Mucosa of stomach (tissue), 1 donor: ENCODE results near the gene SUCNR1.
"Not testable (repeated sequence)": the region's sequence is repeated elsewhere in the genome, so short reads cannot be mapped to it uniquely, and the experiment has no call there.

ENCODE experiments used
- H3K27me3 ChIP-seq: one replicate; pipeline ENCODE4 v1.7.0; 2013; ENCODE audit warnings: mild to moderate bottlenecking, low read length; ENCODE audit not compliant: control insufficient read depth, insufficient read depth
- H3K36me3 ChIP-seq: one replicate; pipeline ENCODE4 v1.7.0; 2013; ENCODE audit warnings: low read length; ENCODE audit not compliant: control insufficient read depth, insufficient read depth
- H3K4me1 ChIP-seq: one replicate; pipeline ENCODE4 v1.7.0; 2013; ENCODE audit warnings: mild to moderate bottlenecking, low read length; ENCODE audit not compliant: control insufficient read depth, insufficient read depth
- H3K4me3 ChIP-seq: one replicate; pipeline ENCODE4 v1.7.0; 2013; ENCODE audit warnings: low read length
- H3K9ac ChIP-seq: one replicate; pipeline ENCODE4 v1.7.0; 2013; ENCODE audit warnings: mild to moderate bottlenecking, low read length, moderate library complexity
- H3K9me3 ChIP-seq: one replicate; pipeline ENCODE4 v1.7.0; 2013; ENCODE audit warnings: mild to moderate bottlenecking, low read length, moderate library complexity; ENCODE audit not compliant: control insufficient read depth
- donor health status: Pancreatic carcinoma.

Gene SUCNR1

GRCh38 chr3:151873398-151873797, at the start of gene SUCNR1:
SUCNR1 (plus strand) TSS chr3:151873643; CDS start chr3:151879893, 6,250 bp downstream.
- Histone ChIP-seq H3K9me3 (no peaks in the 10 kb centered on the region), H3K4me1 (peaks cover 4% of the 10 kb centered on the region), H3K36me3 (no peaks in the 10 kb centered on the region), H3K4me3 (no peak within 1 kb of the TSS), H3K9ac (no peak within 1 kb of the TSS), H3K27me3 (no peaks in the 10 kb centered on the region)

DNA sequence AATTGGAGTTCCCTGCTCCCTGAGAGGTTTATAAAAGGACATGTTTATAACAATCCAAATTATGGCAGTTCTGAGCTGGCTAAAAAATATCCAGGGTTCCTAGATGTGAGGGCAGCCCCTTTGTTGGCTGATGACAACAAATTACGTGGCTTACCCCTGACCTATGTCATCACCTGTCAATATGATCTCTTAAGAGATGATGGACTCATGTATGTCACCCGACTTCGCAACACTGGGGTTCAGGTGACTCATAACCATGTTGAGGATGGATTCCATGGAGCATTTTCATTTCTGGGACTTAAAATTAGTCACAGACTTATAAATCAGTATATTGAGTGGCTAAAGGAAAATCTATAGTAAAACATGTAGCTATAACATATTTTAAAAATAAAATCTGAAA, 45.6 kb upstream of the SUCNR1 start:
- Histone ChIP-seq H3K27me3 (no peaks in the 10 kb centered on the region), H3K4me1 (no peaks in the 10 kb centered on the region), H3K9ac (no peak overlapping the region), H3K36me3 (no peaks in the 10 kb centered on the region), H3K9me3 (no peaks in the 10 kb centered on the region), H3K4me3 (no peak overlapping the region)

GRCh38 chr3:151835751-151836525, 37.5 kb upstream of the SUCNR1 start:
- Histone ChIP-seq H3K9me3 (no peaks in the 10 kb centered on the region), H3K4me1 (no peaks in the 10 kb centered on the region), H3K9ac (no peak overlapping the region), H3K4me3 (no peak overlapping the region), H3K27me3 (no peaks in the 10 kb centered on the region), H3K36me3 (no peaks in the 10 kb centered on the region)

DNA sequence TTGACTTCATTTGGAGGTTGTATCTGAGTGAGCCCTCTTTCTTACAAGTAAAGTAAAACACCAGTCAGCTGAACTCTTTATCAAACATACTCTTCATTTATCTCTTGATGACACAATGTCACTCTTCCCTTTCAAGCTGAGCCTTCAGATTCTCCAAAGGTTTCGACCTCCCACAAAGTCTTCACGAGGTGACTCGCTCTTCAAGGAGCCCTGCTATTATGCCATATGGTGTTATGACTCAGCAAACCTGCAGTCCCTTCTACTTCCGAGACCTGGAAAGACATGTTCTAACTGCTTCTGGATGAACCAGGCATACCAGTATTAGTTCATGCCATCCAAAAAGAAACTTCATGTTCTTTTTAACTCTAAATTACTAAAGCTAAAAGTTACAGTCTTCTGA, 36.4 kb upstream of the SUCNR1 start:
- no peaks in the 10 kb centered on the region for H3K9me3 ChIP-seq
- H3K27me3 ChIP-seq: no peaks in the 10 kb centered on the region
- no peak overlapping the region for H3K9ac ChIP-seq
- H3K36me3 ChIP-seq: no peaks in the 10 kb centered on the region
- H3K4me3 ChIP-seq: no peak overlapping the region
- no peaks in the 10 kb centered on the region for H3K4me1 ChIP-seq

DNA sequence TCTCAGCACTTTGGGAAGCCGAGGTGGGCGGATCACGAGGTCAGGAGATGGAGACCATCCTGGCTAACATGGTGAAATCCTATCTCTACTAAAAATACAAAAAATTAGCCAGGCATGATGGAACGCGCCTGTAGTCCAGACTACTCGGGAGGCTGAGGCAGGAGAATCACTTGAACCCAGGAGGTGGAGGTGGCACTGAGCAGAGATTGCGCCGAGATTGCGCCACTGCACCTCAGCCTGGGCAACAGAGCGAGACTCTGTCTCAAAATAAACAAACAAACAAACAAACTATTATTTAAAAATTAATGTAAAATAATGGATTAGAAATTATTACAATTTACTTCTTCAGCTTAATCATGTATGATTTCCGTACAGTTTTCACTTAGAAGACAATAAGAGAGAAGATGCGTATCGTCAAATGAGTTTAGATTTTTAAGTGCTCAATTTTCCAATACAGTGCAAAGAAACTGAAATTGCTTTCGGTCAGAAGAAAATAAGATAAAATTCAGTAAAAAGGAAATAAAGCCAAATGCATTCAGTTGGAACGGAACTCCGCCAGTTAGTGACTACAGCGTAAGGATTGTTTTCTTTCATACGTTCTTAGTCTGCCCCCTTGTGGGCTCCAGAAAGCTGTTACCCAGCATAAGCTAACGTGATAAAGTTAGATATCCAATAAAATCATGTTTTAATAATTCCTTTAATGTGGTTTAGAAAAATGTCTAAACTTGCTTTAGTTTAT, 34.7 kb upstream of the SUCNR1 start:
- Histone ChIP-seq H3K27me3 (no peaks in the 10 kb centered on the region), H3K9me3 (no peaks in the 10 kb centered on the region), H3K36me3 (no peaks in the 10 kb centered on the region), H3K9ac (no peak overlapping the region), H3K4me3 (no peak overlapping the region), H3K4me1 (no peaks in the 10 kb centered on the region)

DNA sequence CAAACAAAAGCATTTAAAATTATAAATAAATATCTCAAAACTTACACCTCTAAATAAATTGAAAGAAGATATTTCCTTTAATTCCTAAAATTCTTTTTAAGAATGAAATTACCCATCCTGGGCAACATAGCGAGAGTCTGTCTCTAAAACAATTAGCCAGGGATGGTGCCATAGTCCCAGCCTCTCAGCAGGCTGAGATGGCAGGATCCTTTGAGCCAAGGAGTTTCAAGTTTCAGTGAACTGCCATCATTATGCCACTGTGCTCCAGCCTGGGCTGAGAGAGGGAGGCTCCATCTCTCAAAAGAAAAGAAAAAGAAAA, 34.2 kb upstream of the SUCNR1 start:
- Histone ChIP-seq H3K9me3 (no peaks in the 10 kb centered on the region), H3K27me3 (no peaks in the 10 kb centered on the region), H3K4me1 (no peaks in the 10 kb centered on the region), H3K4me3 (no peak overlapping the region), H3K9ac (no peak overlapping the region), H3K36me3 (no peaks in the 10 kb centered on the region)

DNA sequence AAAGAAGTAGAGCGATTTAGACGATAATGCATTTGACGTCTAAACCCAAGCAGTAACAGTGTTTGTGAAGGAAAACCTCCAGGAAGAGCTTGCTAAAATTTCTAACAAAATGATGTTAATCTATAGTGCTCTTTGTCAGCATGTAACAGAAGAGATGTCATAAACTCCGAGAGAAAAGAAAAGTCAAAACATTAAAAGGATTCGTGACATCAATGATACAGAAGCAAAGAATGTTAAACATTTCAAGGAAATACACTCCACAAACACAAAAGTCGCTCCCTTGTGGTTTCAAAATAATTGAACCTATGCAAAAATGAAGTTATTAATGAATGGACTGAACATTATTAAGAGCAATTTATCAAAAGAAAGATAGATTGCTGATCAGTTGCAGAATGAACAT, 31.6 kb upstream of the SUCNR1 start:
- H3K9me3 ChIP-seq: no peaks in the 10 kb centered on the region
- H3K9ac ChIP-seq: no peak overlapping the region
- H3K27me3 ChIP-seq: no peaks in the 10 kb centered on the region
- no peaks in the 10 kb centered on the region for H3K36me3 ChIP-seq
- no peak overlapping the region for H3K4me3 ChIP-seq
- no peaks in the 10 kb centered on the region for H3K4me1 ChIP-seq

DNA sequence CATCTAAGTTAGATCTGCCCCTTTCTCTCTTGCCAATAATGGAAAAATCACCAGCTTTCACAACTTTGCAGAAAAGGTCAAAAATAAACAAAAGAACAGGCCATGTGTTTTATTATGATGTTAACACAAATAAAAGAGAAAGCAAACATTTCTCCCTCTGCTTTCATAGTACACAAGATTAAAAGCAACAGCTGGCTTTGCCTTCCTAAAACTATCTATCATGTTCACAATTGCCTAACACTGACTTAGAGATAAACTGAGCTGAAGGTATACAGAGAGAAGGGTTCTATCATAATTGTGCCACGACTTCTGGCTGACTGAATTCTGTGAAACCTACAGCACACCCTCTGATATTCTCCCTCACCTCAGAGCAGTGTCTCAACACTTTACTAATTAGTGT, 30.2 kb upstream of the SUCNR1 start:
- H3K27me3 ChIP-seq: no peaks in the 10 kb centered on the region
- H3K9me3 ChIP-seq: no peaks in the 10 kb centered on the region
- H3K36me3 ChIP-seq: no peaks in the 10 kb centered on the region
- H3K9ac ChIP-seq: no peak overlapping the region
- H3K4me3 ChIP-seq: no peak overlapping the region
- no peaks in the 10 kb centered on the region for H3K4me1 ChIP-seq

DNA sequence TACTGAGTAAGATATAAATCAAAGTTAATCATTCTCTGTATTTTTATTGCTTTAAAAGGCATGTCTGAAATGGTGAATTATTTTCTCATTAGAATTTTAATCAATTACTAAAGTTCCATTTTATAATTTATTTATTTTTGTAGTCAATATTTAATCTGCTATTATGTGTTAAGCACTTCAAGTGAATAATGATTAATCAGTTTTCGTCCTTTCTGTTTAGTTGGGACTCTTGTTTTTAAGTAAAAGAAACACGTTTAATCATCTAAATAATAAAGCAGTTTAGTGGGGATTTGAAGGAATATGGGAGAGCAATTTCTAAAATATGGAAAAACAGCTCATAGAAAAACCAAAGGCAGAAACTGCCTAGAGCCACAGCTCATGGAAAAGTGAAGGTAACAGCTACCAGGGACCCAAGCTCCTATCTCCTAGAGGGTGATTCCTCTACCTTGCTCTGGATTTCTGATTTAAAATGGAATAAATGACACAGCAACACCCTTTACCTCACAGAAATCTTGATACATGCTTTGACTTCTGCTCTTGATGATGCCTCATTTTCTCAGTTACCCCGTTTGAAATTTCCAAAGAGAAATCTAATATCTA, 28.0 kb upstream of the SUCNR1 start:
- Histone ChIP-seq H3K9ac (no peak overlapping the region), H3K4me1 (no peaks in the 10 kb centered on the region), H3K36me3 (no peaks in the 10 kb centered on the region), H3K9me3 (no peaks in the 10 kb centered on the region), H3K27me3 (no peaks in the 10 kb centered on the region), H3K4me3 (no peak overlapping the region)

DNA sequence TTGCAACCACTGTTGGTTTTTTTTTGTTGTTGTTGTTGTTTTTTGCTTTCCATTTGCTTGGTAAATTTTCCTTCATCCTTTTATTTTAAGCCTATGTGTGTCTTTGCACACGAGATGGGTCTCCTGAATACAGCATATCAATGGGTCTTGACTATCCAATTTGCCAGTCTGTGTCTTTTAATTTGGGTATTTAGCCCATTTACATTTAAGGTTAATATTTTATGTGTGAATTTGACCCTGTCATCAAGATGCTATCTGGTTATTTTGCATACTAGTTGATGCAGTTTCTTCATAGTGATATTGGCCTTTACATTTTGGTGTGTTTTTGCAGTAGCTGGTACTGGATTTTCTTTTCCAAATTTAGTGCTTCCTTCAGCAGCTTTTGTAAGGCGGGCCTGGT, 23.4 kb upstream of the SUCNR1 start:
- H3K9ac ChIP-seq, H3K9me3 ChIP-seq, H3K36me3 ChIP-seq, H3K27me3 ChIP-seq, H3K4me3 ChIP-seq, H3K4me1 ChIP-seq: not testable (repeated sequence)

DNA sequence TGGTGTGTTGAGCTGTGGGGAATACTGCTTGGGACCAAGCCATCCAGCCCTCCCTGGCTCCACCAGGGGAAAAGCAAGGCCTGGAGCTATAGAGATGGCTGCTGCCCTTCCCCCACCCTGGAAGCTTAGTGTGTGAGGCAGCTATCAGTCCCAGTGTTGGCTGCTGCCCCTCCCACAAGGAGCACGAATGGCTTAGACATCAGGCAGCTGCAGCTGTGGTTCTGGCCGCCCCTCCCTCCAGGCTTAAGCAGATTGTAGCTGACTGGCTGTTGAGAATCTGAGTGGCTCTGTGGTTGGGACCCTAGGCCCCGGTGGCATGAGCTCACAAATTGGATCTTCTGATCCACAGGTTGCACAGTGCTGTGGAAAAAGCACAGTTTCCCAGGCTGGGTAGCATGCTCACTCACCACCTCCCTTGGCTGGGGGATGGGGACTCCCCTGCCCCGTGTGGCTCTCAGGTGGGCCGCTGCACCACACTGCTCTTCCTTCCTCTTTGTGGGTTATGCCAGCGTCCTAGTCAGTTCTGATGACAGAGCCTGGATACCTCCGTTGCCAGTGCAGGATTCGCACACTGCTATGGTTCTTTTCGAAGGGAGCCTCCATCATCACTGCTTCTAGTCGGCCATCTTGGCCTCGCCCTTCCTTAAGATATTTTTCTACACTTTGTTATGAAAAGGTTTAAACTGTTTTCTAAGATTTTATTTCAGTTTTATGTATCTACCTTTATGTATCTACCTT, 21.2 kb upstream of the SUCNR1 start:
- Histone ChIP-seq H3K27me3 (no peaks in the 10 kb centered on the region), H3K36me3 (no peaks in the 10 kb centered on the region), H3K4me3 (no peak overlapping the region), H3K4me1 (no peaks in the 10 kb centered on the region), H3K9ac (no peak overlapping the region), H3K9me3 (no peaks in the 10 kb centered on the region)

- Histone ChIP-seq H3K4me1 (no peaks in the 10 kb centered on the region), H3K9ac (no peak overlapping the region), H3K36me3 (no peaks in the 10 kb centered on the region), H3K27me3 (no peaks in the 10 kb centered on the region), H3K4me3 (no peak overlapping the region), H3K9me3 (no peaks in the 10 kb centered on the region)
These were observed 17.3 kb upstream of the SUCNR1 start for GRCh38 chr3:151856118-151856517.
